Activated T-cell treated with anti-CD3 and anti-CD28 coated beads, Interleukin-2, amount 50 U/mL, for 24 hours (primary cell): ENCODE results near the gene ARHGEF17.

Experiments used
- DNase-seq: peaks from one replicate; pipeline ENCODE4 v3.0.0-alpha.2; 2020
- H3K27ac Mint-ChIP-seq: 2 replicates; pipeline ENCODE4 v1.8.0; 2020; ENCODE audit warnings: mild to moderate bottlenecking, mixed read lengths
- H3K27me3 Mint-ChIP-seq: 2 replicates; pipeline ENCODE4 v1.8.0; 2020; ENCODE audit warnings: mixed read lengths
- H3K36me3 Mint-ChIP-seq: 2 replicates; pipeline ENCODE4 v1.8.0; 2020; ENCODE audit warnings: low read depth, mixed read lengths
- H3K4me1 Mint-ChIP-seq: 2 replicates; pipeline ENCODE4 v1.8.0; 2020; ENCODE audit warnings: low read depth, mixed read lengths
- H3K4me3 Mint-ChIP-seq: 2 replicates; pipeline ENCODE4 v1.8.0; 2020; ENCODE audit warnings: mild to moderate bottlenecking, moderate library complexity, mixed read lengths
- H3K9me3 Mint-ChIP-seq: 2 replicates; pipeline ENCODE4 v1.8.0; 2020; ENCODE audit warnings: mixed read lengths

The ARHGEF17 gene

DNA sequence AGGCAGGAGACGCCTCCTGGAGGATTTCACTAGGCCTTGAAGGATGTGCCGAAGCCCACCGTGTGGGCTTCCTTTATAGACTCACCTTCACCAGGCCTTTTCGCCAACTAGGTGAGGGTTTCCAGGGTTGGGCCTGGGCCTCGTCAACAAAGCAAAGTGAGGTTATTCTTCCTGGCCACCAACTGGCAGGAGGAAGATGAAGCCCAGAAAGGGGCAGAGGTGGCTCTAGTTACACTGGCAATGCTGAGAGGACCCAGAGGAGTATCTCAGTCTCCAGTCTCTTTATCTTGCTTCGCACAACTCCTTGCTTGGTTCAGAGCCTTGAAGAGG lies 67.7 kb downstream of the ARHGEF17 start:
- H3K4me1 Mint-ChIP-seq: peaks cover 46% of the 10 kb centered on the region
- peak overlapping the region; percentile 82 for H3K27ac Mint-ChIP-seq
- H3K4me3 Mint-ChIP-seq: peak overlapping the region; percentile 95
- no peak for DNase-seq
- no peaks in the 10 kb centered on the region for H3K9me3 Mint-ChIP-seq
- H3K27me3 Mint-ChIP-seq: no peaks in the 10 kb centered on the region
- H3K36me3 Mint-ChIP-seq: peaks cover 24% of the 10 kb centered on the region

DNA sequence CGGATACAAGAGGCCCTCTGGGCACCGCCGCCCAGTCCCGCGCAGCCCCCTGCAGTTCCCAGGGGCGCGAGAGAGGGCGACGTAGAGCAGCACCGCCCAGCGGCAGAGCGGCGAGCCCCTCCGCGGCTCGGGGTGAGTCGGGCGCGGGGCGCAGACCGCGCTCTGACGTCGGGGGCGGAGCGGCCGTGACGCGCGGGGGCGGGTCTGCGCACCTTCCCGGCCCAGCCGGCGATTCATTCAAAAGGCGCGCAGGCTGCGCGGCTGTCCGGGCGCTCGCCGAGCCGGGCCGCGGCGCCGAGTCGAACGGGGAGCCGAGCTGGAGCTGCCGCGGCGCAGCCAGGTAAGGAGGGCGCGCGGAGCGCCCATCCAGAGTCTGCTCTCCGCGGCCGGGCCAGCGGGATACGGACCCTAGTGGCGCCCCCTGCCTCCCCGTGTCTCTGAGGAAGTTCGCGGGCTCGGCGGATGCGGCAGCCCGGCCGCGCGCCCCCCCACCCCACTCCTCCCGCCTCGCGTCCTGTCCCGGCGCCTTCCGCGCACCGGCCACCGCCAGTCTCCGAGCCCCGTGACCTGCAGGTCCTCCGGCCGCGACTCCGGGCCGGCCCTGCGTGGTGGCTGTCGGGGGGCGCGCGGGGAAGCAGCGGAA lies 68.2 kb downstream of the ARHGEF17 start, which contains the start of gene RELT:
TSS of gene RELT (plus strand) at position 240 of the 643 bp plus-strand sequence. CDS start 12,738 bp downstream, outside the sequence.
- Mint-ChIP-seq H3K4me1 (peaks cover 51% of the 10 kb centered on the region), H3K27ac (peak within 1 kb of the TSS; percentile 97), H3K4me3 (peak within 1 kb of the TSS; percentile 95), H3K27me3 (no peaks in the 10 kb centered on the region), H3K36me3 (peaks cover 28% of the 10 kb centered on the region), H3K9me3 (no peaks in the 10 kb centered on the region)
- peak; percentile 99 for DNase-seq

DNA sequence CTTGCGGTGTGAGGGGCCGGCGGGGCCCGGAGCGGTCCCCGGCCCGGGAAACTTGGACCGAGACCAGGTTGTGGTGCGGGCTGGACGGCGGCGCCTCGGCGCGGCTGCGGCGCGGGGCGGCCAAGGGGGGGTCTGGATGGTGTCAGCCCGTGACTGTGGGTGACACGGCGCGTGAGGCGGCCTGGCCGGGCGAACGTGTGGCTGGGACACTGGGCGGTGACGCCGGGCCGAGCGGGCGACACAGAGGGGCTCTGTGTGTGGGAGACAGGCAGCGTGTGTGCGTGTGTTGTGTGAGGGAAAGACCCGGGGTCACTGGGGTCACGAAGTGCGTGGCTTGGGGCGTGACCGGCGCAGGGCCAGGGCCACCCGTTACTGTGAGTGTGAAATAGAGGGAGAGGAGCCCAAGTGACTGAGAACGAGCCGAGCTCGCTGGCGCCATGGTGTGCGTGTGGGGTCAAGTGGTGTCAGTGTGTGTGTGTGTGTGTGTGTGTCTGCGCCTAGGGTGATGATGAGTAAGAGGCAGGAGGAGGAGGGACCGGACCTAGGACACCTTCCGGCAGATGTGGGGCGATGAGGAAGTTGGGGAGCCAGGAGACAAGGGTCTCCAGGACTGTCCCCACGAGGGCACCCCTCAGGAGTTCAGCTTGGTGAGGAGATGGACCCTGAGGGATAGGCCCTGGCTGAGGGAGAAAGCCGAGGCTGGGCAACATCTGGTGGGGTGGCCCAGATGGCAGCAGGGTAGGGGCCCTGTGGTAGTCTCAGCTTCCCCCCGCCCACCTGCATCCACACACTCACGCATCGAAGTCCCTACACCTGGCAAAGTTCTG lies 68.9 kb downstream of the ARHGEF17 start:
- no peaks in the 10 kb centered on the region for H3K27me3 Mint-ChIP-seq
- H3K9me3 Mint-ChIP-seq: no peaks in the 10 kb centered on the region
- H3K27ac Mint-ChIP-seq: peak overlapping the region; percentile 97
- peaks cover 56% of the 10 kb centered on the region for H3K4me1 Mint-ChIP-seq
- H3K36me3 Mint-ChIP-seq: peaks cover 28% of the 10 kb centered on the region
- peak overlapping the region; percentile 95 for H3K4me3 Mint-ChIP-seq
- peak; percentile 75 for DNase-seq

DNA sequence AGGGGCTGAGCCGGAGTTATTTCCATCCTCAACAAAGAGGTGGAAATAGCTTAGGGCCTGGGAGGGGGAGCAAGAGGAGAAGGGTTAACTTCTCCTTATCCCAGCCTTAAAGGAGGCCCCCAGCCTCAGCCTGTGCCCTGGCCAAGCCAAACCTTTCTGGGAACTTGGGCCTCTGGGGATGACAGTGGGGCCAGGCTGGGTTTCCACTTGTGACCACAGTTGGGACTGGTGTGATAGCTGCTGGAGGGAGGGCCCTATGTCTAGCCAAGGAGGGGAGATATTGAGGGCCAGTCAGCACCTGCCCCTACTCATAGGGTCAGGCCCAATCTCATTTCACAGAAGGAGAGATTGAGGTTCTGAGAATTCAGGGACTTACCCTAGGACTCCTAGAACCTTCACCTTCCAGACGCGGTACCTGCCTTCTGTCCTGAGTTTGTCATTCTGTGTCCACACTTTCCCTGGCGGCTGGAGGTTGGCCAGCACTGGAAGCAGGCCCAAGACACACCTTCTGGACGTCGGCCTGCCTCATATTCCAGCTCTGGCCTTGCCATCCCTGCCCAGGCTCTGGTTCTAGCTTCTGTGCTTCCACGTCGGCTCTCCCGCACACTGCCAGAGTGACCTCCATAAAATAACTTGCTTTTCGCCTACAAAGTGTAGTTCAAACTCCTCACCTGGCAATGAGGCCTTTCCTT lies 71.3 kb downstream of the ARHGEF17 start:
- peak overlapping the region; percentile 97 for H3K27ac Mint-ChIP-seq
- peaks cover 79% of the 10 kb centered on the region for H3K4me1 Mint-ChIP-seq

DNA sequence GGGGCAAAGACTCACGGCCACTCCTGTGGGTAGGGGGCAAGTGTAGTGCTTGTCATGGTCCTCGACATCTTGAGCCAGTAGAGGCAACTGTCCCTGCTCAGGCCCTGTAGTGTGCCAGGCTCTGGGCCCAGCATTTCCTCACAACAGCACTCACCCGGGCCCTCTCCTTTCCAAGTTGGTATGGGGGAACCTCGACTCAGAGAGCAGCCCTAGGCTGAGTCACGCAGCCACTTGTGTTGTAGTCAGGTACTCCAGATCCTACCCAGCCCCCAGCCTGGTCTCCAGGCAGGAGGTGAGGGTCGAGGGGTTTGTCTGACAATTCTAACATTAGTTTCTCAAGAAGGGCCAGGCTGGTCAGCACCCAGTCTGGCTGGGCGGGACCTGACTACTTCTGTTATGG lies 72.3 kb downstream of the ARHGEF17 start:
- Mint-ChIP-seq H3K27ac (no peak overlapping the region), H3K4me3 (no peak overlapping the region), H3K4me1 (peaks cover 87% of the 10 kb centered on the region)

More for the DNA sequence above, 71.3 kb downstream of the ARHGEF17 start:
- peaks cover 35% of the 10 kb centered on the region for H3K36me3 Mint-ChIP-seq
- no peaks in the 10 kb centered on the region for H3K27me3 Mint-ChIP-seq
- H3K9me3 Mint-ChIP-seq: no peaks in the 10 kb centered on the region
- H3K4me3 Mint-ChIP-seq: no peak overlapping the region
- no peak for DNase-seq

DNA sequence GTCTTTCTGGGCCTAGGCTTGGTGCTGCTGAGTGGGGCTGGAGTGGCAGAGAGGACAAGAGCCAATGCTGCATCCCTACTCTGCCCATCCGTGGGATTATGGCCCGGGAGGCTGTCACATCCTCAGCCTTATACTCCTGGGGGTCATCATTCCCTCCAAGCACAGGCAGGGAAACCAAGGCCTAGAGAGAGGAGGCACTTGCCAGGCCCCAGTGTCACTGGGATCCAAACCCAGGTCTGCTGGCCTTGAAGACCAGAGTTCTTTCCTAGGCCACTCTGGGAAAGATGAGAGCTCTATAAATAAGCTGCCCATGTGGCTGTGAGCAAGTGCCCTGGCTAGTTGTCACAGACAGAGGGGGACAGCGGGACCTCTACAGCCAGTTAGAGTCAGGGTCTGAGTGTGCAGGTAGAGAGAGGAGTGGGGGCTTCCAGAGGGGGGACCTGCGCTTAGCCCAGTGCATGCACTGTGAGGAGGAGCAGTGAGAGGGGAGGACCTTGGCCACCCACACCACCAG lies 72.9 kb downstream of the ARHGEF17 start:
- no peaks in the 10 kb centered on the region for H3K27me3 Mint-ChIP-seq
- DNase-seq: no peak
- H3K4me1 Mint-ChIP-seq: peaks cover 87% of the 10 kb centered on the region
- no peak overlapping the region for H3K4me3 Mint-ChIP-seq
- peaks cover 42% of the 10 kb centered on the region for H3K36me3 Mint-ChIP-seq
- peak overlapping the region; percentile 47 for H3K27ac Mint-ChIP-seq
- no peaks in the 10 kb centered on the region for H3K9me3 Mint-ChIP-seq

More for the DNA sequence above, 72.3 kb downstream of the ARHGEF17 start:
- Mint-ChIP-seq H3K9me3 (no peaks in the 10 kb centered on the region), H3K27me3 (no peaks in the 10 kb centered on the region), H3K36me3 (peaks cover 38% of the 10 kb centered on the region)
- DNase-seq: no peak

DNA sequence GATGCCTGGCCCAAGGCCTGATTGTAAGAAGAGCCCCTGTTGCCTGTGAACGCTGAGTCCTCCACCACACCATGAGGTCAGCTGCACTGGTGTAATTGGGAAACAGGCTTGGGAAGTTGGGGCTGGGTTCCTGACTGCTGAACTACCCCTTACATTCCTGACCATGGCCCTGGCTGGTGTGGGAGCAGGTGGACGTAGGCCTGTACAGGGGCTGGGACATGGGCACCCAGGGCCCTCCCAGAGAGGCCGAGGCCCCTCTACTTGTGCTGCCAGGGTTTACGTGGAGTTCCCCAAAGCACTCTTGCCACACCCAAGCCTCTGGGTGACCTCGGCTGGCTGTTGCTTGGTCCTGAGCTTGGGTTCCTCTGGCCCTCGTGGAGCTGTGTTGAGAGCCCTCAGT lies 73.5 kb downstream of the ARHGEF17 start:
- DNase-seq: no peak
- Mint-ChIP-seq H3K9me3 (no peaks in the 10 kb centered on the region), H3K36me3 (peaks cover 42% of the 10 kb centered on the region), H3K27ac (no peak overlapping the region), H3K27me3 (no peaks in the 10 kb centered on the region), H3K4me3 (no peak overlapping the region), H3K4me1 (peaks cover 92% of the 10 kb centered on the region)

DNA sequence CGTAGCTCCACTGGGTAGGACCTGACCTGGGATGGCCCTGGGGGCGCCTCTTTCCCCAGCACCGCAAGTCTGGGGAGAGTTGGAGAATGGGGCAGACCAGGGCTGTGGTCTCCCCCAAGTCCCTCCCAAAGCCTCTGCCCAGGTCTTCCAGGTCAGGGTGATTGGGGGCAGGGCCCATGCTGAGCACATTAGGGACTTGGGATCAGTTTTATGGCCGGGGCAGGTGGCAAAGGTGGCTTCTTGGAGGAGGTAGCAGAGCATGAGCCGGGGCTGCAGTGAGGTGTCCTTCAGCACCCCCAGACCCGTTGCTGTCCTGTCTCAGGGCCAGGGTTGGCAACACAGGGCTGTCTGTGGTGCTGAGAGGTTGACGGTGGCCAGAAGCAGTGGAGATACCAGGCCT lies 74.1 kb downstream of the ARHGEF17 start:
- peak overlapping the region; percentile 63 for H3K27ac Mint-ChIP-seq
- no peaks in the 10 kb centered on the region for H3K27me3 Mint-ChIP-seq
- no peak for DNase-seq
- no peak overlapping the region for H3K4me3 Mint-ChIP-seq
- H3K9me3 Mint-ChIP-seq: no peaks in the 10 kb centered on the region
- H3K4me1 Mint-ChIP-seq: peaks cover 91% of the 10 kb centered on the region
- H3K36me3 Mint-ChIP-seq: peaks cover 40% of the 10 kb centered on the region

DNA sequence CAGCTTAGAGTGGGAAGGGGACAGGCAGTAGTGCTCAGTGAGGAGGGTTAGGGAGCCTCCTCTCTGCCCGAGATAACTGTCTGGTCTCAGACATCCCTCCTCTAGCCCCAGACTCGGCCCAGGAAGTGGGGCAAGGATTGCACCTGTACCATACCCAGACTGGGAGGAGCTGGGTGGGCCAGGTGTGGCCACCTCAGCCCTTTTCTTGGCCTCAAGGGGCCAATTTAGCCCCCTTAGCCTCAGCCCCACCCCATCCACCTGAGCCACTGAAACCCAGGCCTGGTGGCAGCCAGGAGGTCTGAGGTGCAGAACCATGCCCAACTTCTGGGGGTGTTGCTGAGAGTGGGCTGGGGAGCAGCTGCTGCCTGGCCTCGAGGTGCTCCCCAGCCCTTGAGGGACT lies 74.7 kb downstream of the ARHGEF17 start:
- Mint-ChIP-seq H3K27ac (peak overlapping the region; percentile 63), H3K36me3 (peaks cover 40% of the 10 kb centered on the region), H3K27me3 (no peaks in the 10 kb centered on the region), H3K4me3 (no peak overlapping the region), H3K9me3 (no peaks in the 10 kb centered on the region), H3K4me1 (peaks cover 90% of the 10 kb centered on the region)
- DNase-seq: no peak

DNA sequence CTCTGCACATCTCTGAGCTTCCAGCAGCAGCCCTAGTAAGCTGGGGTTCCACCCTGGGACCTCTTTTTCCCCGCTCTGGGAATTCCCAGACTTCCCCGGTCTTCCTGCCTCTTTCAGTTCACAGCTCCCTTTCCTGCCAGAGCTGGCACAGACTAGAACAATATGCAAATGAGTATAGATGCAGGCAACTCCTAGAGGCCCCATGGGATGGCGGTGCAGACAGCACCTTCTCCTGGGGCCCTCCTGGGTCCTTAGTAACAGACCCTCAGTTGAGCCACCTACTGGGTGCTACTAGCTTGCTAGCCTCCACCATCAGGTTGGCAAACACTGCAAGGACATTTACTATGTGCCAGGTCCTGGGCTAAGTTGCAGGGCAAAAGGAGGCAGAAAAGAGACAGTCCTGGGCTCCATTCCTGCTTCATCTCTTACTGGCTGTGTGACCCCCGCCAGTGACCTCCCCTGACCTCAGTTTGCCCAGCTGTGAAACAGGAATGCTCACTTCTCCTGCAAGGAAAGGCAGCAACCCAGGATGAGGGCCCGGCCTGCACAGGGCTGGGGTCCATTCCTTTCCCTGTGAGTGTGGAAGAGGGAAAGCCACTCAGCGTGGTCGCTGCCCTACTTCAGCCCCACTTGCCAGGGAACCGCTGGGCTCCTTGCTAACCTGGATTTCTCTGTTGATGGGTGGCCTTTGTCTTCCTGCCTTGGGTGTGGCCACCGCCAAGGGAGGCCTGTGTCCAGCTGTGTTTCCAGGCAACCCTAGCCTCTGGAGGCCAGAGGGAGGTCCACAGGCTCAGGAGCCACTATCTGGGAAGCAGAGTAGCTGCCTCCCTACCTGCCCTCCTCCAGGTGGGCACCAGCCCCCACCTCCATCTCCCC lies 75.4 kb downstream of the ARHGEF17 start:
- no peak for DNase-seq
- peaks cover 39% of the 10 kb centered on the region for H3K36me3 Mint-ChIP-seq
- peak overlapping the region; percentile 61 for H3K27ac Mint-ChIP-seq
- H3K4me1 Mint-ChIP-seq: peaks cover 87% of the 10 kb centered on the region
- no peaks in the 10 kb centered on the region for H3K27me3 Mint-ChIP-seq
- H3K4me3 Mint-ChIP-seq: peak overlapping the region; percentile 10
- no peaks in the 10 kb centered on the region for H3K9me3 Mint-ChIP-seq

DNA sequence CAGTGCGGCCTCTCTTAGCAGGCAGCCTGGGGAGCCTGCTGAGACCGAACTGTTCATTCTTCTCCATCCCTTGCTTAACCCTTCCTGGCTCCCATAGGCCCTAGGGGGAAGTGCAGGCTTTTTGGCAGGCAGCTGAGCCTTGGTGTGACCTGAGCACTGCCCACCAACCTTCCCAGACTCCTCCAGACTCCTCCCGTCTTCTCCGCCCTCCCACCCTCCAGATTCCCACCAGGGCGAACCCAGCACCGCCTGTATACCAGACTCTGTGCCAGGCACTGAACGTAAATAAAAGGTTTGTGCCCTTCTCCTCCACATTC lies 76.0 kb downstream of the ARHGEF17 start:
- Mint-ChIP-seq H3K36me3 (peaks cover 40% of the 10 kb centered on the region), H3K27ac (peak overlapping the region; percentile 61), H3K9me3 (no peaks in the 10 kb centered on the region), H3K4me1 (peaks cover 81% of the 10 kb centered on the region), H3K27me3 (no peaks in the 10 kb centered on the region), H3K4me3 (peak overlapping the region; percentile 10)
- DNase-seq: no peak

DNA sequence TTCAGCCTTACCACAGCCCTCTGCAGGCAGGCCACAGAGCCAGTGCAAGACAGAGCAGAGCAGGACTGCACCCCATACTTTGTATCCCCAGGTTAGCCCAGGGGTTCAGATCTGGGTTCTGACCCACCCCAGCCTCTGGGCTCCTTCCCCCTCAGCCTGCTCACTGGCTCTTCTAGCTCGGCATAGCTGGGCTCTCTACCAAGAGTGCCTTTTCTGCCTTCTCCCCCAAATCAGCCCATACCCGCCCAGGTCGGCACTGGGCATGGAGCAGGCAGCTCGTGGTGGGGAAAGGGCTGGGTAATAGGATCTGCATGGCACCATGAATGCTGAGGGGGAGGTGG lies 76.4 kb downstream of the ARHGEF17 start:
- peaks cover 41% of the 10 kb centered on the region for H3K36me3 Mint-ChIP-seq
- H3K27me3 Mint-ChIP-seq: no peaks in the 10 kb centered on the region
- no peaks in the 10 kb centered on the region for H3K9me3 Mint-ChIP-seq
- peak overlapping the region; percentile 35 for H3K4me3 Mint-ChIP-seq
- peak overlapping the region; percentile 84 for H3K27ac Mint-ChIP-seq
- H3K4me1 Mint-ChIP-seq: peaks cover 77% of the 10 kb centered on the region
- no peak for DNase-seq

DNA sequence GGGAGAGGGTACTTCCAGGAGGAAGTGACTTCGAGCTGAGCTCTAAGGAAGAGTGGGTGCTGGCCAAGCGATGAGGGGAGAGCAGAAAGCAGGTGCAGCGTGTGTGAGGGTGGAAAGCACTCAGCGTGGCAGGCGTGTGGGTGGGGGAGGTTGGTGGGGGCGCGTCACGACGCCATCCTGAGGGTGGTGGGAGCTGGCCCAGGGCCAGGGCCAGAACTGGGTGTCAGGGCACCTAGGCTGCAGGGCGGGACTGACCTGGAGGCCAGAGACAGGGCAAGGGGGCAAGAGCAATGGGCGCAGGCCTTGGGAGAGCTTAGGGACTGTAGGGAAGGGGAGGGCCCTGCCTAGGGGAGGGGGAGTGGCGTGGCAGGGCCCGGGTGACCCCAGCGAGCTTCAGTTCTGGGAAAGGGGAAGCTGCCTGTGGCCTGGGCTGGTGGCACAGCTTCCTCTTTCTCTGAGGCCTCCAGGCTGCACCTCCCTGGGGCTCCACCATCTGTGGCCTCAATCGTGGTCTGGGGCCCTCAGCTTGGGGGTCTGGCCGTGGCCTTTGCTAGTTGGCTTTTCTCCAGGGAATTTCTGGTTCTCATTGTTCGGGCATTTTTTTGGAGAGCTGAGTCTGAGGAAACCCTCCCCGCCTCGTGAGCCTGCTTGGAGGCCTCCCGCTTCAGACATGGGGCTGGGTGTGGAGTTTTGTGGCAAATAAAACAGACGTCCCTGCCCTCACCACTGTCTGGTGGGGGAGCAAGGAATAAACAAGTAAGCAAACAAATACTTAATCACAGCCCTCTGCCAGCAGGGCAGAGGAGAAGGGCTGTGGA lies 77.0 kb downstream of the ARHGEF17 start:
- no peaks in the 10 kb centered on the region for H3K9me3 Mint-ChIP-seq
- no peaks in the 10 kb centered on the region for H3K27me3 Mint-ChIP-seq
- peak overlapping the region; percentile 84 for H3K27ac Mint-ChIP-seq
- peaks cover 42% of the 10 kb centered on the region for H3K36me3 Mint-ChIP-seq
- no peak for DNase-seq
- peaks cover 75% of the 10 kb centered on the region for H3K4me1 Mint-ChIP-seq
- peak overlapping the region; percentile 35 for H3K4me3 Mint-ChIP-seq
